NCI-H1048 (cell line): Measurements from ENCODE around the gene CDK14.

Experiments used
- DNase-seq: peaks from one replicate; lab custom pipeline; 2025; lab: John Stamatoyannopoulos, UW

Gene CDK14

DNA sequence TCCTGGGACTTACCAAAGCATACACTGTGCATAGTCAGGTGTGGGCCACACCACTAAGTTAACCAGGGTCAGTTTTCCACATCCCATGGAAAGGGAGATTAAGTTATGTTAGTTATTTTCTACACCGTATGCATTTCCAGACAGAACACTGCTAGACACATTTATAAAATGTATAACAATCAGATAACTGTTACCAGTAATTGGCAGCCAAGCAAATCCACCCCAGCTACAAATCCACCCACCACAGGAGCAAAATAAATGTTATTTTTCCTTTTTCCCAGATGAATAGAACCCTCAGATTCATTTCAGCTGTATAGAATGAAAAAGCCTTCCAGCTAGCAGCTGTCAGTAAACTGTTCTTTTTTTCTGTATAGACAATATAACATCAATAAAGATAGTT lies 411.2 kb downstream of the CDK14 start:
- DNase-seq, result no peak

DNA sequence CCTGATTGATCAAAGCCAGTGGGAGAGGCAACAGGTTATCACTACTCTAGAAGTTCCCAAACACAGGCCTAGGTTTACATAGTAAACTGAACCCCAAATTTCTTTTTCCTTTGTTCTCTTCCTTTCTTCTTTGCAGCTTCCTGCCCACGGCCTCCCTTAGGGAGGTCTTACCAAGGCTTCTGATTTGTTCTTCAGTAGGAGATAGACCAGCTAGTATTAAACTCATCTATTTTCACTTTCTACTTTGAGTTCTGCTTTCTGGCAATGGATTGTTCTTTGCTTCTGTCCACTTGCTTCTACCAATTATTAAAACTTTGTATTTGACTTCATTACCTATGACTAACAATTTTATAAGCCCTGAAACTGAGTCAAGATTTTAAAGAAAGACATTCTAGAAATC lies 417.0 kb downstream of the CDK14 start:
- DNase-seq, result no peak

DNA sequence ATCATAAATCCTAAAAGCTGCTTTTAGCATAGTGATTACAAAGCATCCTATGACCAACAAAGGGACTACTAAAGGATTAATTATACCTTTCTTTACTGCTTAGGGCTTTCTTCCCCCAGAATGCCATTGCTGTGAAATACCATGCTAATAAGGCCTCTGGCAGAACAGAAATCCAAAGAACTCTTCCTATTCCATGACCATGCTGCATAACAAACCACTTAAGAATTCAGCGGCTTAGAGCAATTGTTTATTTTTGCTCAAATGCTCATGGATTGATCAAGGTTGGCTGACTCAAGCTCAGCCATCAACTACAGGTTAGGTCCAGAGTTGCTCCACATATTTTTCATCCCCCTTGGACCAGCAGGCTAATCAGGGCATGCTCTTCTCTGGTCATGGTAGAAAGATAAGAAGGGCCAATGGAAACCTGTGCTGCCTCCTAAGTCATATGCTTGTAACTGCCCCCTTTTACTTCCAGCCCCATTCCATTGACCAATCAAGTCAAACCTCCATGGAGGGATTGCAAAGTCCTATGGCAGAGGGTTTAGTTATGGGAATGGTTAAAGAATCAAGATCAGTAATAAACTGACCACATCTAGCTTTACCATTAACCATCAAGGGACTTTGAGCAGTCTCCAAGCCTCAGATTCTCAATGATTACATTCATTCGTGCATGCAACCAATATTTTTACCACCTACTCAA lies 423.7 kb downstream of the CDK14 start:
- DNase-seq, result no peak

DNA sequence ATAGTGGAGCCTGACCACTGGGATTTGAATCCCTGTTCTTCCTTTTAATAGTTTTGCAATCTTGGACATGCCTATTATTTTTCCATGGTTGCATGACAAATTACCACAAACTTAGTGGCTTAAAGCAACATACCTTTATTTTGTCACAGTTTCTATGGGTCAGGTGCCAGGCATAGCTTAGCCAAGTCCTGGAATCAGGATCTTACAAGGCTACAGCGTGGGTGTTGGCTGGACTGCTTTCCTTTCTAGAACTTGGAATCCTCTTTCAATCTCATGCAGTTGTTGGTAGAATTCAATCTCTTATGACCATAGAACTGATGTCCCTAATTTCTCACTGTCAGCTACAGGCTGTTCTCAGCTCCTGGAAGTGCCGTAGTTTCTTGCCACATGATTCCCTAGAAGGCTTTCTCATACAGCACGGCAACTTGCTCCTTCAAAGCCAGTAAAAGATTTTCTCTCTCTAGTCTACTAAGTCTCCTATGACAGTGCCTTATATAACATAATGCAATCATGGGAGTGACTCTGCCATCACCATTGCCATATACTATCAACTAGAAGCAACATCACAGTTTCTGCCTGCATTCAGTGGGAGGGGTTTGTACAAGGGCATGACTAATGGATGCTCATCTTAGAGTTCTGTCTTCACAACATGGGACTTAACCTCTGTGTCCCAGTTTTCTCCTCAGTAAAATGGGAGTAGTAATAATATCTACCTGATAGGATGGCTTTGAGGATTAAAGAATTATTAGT lies 424.7 kb downstream of the CDK14 start:
- no peak for DNase-seq

DNA sequence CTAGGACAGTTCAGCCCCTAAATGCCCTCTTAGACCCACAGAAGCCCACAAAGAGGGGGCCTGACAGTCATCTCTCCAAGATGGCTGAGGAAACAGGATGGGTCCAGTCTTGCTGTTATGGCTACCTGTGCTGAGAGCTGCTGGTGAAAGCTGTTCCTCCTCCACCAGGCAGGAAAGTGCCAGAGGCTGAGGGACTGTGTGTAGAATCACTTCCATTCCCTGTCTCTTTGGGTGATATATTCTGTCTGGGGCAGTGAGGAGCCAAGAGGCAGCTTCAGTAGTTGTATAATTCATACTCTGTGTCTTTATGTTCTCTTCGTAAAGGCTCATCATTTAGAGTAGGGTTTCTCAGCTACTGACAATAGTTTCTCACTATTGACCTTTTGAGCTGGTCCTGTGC lies 425.8 kb downstream of the CDK14 start:
- no peak for DNase-seq

DNA sequence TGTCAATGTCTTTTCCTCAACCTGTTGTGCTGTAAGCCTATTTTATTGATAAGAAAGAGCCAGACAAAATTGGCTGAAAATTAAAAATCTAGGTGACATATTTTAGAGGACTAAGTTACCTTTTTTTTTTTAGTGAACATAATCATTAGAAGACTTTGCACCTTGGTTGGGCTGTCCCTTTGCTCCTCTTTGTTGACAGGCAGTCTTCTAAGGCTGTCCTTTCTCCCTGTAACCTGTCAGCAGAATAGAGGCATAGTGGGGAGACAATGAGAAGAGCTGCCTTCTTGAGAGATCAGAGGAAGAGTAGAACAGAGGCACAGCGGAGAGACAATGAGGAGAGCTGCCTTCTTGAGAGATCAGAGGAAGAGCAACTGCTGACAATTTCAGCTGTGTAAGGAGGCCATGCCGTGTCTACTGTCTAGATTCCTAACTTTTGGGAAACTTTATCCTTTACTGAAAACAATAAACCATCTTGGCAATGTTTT lies 429.8 kb downstream of the CDK14 start:
- DNase-seq, result no peak

DNA sequence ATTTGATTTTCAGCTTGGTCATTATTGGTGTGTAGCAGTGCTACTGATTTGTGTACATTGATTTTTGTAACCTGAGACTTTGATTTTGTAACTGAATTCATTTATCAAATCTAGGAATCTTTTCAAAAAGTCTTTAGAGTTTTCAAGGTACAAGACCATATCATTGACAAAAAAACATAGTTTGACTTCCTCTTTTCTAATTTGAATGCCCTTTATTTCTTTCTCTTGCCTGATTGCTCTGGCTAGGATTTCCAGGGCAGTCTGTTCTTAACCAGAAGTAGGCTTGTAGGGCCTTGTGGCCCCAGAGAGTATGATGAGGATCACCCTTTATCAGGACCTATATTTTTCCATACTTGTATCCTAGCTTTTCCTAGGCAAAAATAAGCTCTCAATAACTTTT lies 433.6 kb downstream of the CDK14 start:
- DNase-seq, result no peak

DNA sequence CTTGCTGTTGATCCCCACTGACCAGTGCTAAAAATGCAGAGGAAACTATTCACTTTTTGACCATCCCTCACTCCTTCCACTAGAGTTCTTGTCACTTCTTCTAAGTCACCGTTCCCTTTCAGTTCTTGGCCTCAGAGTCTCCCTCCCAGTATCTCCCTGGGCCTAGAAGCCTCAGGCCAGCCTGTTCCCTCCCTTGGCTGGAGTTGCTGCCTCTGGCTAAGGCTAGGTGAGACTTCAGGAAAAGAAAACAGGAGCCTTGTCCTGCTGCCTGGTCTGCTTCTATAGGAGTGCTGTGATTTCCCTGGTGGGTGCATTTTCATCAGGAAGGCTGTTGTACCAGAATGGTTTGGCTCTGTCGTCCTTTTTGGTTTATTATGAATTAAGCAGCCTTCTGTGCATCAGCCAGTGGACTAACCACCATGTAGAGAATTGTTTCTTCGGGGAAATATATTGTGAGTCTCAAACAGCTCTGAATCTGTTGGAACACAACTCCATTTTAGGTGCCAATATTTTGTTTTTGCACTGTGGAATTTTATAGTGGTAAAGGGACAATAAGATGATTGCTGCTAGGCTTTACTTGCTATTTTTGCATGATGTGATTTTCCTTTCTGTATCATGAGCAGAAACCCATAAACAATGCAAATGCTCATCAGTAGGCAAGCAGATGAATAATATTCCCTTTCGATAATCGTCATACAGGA lies 434.7 kb downstream of the CDK14 start:
- no peak for DNase-seq

DNA sequence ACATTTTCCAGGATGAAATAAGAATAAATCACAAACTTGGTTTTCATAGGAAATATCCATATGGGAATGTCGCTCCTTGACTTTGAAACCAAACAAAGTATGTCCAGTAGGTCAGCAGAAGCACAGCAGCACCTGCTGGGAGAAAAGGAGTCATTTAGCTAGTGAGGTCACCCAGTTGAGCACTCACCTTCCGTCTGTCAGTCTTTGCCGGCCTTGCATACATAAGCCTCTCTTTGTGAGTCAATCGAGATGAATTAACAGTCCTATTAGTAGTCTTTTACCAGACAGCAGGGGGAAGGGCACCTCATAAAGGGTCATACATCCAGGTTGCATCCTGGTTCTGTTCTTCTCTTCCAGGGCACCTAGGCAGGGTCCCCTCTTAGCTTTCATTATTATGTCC lies 435.6 kb downstream of the CDK14 start:
- no peak for DNase-seq

DNA sequence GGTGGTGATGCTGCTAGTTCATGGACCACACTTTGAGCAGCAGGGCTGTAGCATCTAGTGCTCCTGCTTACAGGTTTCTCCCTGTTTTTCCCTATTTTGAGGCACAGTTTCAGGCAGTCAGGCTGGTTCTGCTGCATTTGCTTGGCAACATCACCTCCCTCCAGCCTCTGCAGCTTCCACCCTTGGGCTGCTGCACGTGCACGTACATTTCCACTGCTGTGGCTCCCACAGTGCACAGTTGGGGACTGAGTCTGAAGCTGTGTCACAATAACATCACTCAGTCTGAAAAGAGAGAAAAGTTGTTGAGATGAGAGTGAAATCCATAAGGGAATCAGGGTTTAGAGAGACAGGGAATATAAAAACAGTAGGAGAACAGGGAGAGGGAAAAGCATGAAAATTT lies 437.5 kb downstream of the CDK14 start:
- DNase-seq, result no peak

DNA sequence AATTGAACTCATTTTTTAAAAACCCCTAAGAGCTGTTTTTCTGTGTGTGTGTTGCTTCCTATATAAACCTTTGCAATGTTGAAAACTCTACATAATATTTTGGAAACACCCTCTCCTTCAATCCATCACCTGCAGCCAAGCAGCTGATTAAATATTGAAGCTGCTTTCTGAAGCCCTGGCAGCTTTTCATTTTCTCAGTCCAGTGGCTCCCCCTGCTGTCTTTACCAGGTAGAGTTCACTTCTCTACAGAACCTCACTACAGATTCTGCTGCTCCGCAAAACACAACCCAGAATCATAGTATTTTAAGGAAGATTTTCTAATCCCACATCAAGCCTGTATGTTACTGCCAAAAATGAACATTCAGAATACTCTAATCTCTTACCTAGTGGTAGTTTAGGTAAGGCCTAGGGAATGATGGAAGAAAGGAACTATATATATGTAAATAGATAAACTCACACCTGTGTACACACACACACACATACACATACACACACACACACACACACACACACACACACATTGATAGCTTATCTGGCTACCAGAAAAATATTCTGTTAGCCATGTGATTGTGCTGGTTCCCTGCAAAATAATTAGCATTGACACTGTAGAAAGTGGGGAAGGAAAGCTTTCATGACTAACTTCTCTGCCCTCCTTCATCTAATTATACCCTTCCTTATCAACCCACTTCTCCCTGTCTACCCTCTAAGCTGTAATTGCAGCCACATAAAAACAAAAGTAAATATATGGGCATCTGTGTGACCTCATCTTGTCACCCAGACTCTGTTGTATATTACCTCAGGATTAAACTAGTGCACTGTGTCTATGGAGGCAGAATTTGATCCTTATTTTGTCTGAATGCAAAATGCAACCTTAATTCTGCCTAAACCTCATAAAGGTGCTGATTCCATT lies 438.6 kb downstream of the CDK14 start:
- peak; percentile 7 for DNase-seq

DNA sequence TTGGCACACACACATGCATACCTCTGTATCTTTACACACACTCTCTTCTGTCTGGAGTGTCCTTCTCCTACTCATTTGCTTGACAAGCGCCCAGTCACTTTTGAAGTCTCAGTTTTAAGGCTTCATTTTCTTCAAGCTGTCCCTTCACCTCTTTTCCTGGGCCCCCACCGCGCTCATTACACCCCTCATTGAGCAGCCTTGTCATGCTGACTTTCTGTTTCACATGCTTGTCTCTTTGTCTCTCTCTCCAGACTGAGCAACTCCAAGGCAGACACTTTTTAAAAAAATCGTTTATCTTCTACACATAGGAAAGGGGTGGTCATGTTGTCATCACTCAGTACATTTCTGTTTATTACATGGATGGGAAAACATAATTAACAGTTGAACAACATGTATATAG lies 442.9 kb downstream of the CDK14 start:
- DNase-seq, result no peak

DNA sequence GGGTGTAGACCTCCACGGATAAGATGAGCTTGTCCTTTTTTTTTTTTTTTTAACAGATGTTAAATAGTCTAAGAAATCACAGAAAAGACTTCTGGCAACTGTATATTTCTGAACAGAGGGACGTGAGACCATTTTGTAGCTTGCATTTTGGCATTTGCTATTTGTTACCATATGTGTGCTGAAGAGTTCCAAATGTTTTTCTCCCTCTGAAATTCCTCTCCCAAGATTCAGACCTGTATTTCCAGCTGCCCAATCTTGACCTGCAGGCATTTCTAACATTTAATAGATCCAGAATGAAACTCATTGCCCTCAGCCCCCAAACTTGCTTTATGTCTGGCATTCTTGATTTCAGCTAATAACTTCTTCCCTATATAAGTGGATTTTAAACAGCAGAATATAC lies 445.0 kb downstream of the CDK14 start:
- no peak for DNase-seq

DNA sequence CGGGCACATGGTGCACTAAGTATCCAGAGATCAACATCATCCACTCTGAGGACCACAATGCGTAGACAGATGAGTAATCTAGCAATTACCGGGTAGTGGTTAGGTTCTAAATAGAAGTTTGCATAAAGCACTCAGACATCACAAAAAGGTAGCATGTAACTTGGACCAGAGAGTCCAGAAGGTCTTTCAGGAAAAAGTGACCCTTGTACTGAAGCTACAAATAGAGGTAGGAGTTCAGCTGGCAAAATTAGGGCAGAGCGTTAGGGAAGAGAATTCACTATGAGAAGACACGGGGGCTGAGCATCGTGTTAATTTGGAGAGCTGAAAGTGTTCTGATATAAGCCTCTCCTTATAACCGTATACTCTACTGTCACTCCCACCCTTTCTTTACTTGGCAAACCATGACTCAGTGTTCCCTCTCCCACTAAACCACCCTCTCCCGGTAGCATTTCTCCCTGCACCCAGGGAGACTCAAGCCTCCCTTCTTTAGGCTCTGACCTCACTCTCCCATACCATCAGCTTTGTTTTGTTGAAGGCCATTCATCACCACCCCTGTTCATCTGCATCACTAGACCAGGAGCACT lies 445.9 kb downstream of the CDK14 start:
- no peak for DNase-seq

DNA sequence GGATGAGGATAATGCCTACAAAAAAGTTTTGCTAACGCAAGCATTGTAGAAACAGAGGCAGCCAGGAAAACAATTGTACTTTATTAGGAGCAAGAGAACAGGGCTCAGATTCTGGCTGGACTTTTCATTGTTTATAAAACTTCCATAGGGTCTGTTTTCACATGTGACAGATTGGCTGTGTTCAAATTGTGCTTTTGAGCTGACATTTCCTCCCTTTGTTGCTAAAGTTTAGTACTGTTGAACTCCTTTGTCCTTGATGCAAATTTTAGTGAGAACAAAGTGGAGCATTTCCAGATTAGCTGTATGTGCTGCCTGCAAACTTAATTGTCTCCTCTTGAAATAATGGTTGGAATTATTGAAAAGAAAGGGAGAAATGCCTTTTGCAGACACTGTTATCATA lies 447.1 kb downstream of the CDK14 start:
- DNase-seq, result no peak

DNA sequence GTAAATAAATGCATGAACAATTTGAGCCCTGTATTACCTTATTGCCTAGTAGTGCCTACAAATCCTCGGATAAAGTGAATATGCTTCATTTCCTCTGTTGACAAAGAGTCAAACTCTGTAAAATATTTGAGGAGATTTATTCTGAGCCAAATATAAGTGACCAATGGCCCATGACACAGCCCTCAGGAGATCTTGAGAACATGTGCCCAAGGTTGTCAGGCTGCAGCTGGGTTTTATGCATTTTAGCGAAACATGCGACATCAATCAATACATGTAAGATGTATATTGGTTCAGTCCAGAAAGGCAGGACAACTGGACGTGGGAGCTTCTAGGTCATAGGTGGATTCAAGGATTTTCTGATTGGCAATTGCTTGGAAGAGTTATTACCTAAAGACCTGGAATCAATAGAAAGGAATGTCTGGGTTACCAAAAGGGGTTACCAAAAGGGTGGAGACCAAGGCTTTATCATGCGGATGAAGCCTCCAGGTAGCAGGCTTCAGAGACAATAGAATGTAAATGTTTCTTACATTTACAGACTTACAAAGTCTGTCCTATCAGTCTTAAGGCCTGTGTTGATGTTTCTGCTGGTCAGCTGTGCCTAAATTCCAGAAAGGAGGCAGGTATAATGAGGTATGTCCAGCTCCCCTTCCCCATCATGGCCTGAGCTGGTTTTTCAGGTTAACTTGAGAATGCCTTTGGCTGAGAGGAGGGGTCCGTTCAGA lies 448.0 kb downstream of the CDK14 start:
- no peak for DNase-seq

DNA sequence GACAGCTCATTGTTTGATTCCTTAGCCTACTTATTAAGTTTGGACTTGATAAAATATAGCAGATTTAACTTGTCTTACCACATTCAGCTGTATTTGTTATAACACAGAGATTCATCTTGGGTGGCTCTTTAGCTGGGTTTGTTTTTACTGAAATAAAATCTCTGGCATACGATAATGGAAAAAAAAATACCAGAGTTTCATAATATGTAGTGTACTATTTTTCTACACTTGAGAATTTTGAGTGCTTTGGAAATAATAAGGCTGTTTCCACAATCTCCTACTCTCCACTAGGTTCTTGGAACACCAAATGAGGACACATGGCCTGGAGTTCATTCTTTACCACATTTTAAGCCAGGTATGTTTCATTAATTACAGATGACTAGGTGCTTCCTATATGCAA lies 449.5 kb downstream of the CDK14 start:
- DNase-seq, result no peak

DNA sequence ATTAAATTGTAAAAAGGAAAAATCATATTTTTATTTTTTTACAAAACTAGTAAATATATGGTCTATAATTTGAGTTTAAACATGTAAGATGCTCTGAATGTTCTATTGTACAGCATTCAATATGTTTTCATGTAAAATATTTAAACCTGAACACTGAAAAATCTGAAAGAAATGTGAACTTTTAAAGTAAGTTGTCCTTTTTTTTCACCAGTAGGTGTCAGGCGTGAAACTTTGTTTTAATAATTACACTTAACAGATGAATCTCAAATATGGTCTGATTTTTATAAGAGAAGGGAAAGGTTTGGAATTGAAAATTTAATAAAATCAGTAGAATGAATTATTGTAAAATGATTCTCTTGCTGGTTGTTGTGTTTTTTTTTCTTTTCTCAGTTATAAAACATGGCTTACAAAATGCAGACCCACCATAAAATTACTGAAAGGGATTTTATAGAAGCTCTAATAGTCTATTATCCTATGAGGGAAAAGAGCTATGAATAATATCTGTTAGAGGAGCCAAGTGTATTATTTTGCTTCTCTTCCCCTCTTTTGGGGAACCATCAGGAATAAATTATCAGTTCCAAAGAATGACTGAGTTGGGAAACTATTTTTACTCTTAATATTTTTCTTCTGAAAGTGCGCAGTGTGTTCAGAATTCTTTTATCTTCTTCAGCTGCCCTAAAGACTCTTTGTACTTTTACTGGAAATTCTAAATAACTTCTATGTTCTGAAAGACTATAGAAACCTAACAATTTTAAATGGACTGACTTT lies 450.4 kb downstream of the CDK14 start:
- DNase-seq, result no peak

DNA sequence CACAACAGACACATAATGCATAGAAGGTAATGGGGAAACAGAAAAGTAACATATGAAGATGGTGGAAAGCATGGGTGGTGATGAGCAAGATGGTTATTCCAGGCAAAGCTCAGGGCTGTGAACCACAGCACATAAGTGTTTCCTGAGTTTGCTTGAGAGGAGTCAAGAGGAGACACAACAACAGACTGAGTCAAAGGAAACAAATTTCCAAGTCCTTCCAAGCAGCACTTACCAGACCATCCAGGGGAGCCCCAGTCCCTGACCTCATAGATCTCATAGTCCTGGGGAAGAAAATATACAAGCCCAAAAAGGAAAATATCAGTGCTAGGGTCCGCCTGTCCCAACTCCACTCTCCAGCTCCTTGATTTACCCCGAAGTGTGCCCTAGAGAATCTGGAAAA lies 451.5 kb downstream of the CDK14 start:
- no peak for DNase-seq

DNA sequence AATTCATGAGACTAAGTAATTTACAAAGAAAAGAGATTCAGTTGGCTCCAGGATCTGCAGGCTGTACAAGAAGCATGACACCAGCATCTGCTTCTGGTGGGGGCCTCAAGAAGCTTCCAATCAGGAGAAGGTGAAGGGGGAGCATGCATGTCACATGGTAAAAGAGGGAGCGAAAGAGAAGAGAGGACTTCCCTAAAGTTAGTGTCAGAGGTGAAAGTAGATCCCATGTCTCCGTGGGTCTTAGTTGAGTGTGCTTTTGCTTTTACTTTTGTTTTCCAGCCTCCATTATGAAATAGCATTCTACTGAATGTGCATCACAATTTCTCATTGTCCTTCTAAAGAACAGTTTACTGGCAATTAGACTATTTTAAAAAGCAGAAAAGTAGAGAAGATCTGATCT lies 454.6 kb downstream of the CDK14 start:
- no peak for DNase-seq
